IMR-90 (cell line): ENCODE results near the gene TNRC18. TPM values are rescaled to one million over a fixed set of nuclear protein-coding genes. Genes with fewer than 3 reads are reported as not detected.

ENCODE experiments used
- ATAC-seq: fragments of 200-7000 bp; cut with Tn5 transposase; 2 replicates; pipeline ENCODE4 v1.9.1; 2020; ENCODE audit warnings: low read depth, mild to moderate bottlenecking, moderate library complexity
- BruUV-seq: library from RNA; stranded (reverse); fragments of 400-500 nt; replicated peaks from 2 replicates; lab custom pipeline; 2021; lab: Mats Ljungman, UMichigan
- CTCF ChIA-PET: fragments of 300-600 bp; formaldehyde crosslinking; extraction: SDS; loops from one replicate; lab custom pipeline; 2021; ENCODE audit warnings: antibody characterized with exemption; lab: Yijun Ruan, JAX
- POLR2A ChIA-PET: fragments of 300-600 bp; sonication (Branson Sonifier 250); formaldehyde crosslinking; loops from one replicate; lab custom pipeline; 2022; ENCODE audit warnings: antibody characterized with exemption; ENCODE audit not compliant: unreplicated experiment; lab: Charles Lee
- DNase-seq: peaks from one replicate; pipeline ENCODE4 v3.0.0; 2013
- H2AFZ ChIP-seq: replicated peaks from 2 replicates; pipeline ENCODE3; 2013; ENCODE audit warnings: low read length, mild to moderate bottlenecking; ENCODE audit not compliant: poor library complexity
- H2AK5ac ChIP-seq: 2 replicates; pipeline ENCODE4 v1.6.1; 2013; ENCODE audit warnings: low read depth, low read length, inconsistent platforms
- H2AK9ac ChIP-seq: replicated peaks from 2 replicates; pipeline ENCODE3; 2013; ENCODE audit warnings: mild to moderate bottlenecking, low read depth, low read length, moderate library complexity; ENCODE audit not compliant: poor library complexity
- H2BK120ac ChIP-seq: 2 replicates; pipeline ENCODE4 v1.6.1; 2013; ENCODE audit warnings: low read depth, low read length, inconsistent platforms
- H2BK15ac ChIP-seq: 3 replicates; pipeline ENCODE4 v1.6.1; 2013; ENCODE audit warnings: low read depth, low read length, inconsistent platforms
- H2BK20ac ChIP-seq: 2 replicates; pipeline ENCODE4 v1.6.1; 2013; ENCODE audit warnings: low read depth, mild to moderate bottlenecking, inconsistent platforms, low read length, moderate library complexity
- H2BK5ac ChIP-seq: 2 replicates; pipeline ENCODE4 v1.6.1; 2013; ENCODE audit warnings: mild to moderate bottlenecking, low read depth, low read length, inconsistent platforms; ENCODE audit not compliant: poor library complexity, severe bottlenecking
- H3K14ac ChIP-seq: replicated peaks from 2 replicates; pipeline ENCODE4 v1.6.1; 2013; ENCODE audit warnings: low read depth, low read length, inconsistent platforms
- H3K18ac ChIP-seq: 2 replicates; pipeline ENCODE4 v1.6.1; 2013; ENCODE audit warnings: low read depth, low read length, control low read depth
- H3K23ac ChIP-seq: 2 replicates; pipeline ENCODE4 v1.6.1; 2013; ENCODE audit warnings: low read depth, low read length, inconsistent platforms
- H3K27ac ChIP-seq: 2 replicates; pipeline ENCODE4 v1.5.1; 2013; ENCODE audit warnings: mild to moderate bottlenecking, control low read depth, low read length; ENCODE audit not compliant: insufficient read depth
- H3K27me3 ChIP-seq: 2 replicates; pipeline ENCODE4 v1.6.1; 2013; ENCODE audit warnings: low read length; ENCODE audit not compliant: control insufficient read depth, insufficient read depth
- H3K36me3 ChIP-seq: 2 replicates; pipeline ENCODE4 v1.6.1; 2013; ENCODE audit warnings: low read length, mixed read lengths; ENCODE audit not compliant: control insufficient read depth, insufficient read depth
- H3K4ac ChIP-seq: 2 replicates; pipeline ENCODE4 v1.6.1; 2013; ENCODE audit warnings: low read depth, low read length, inconsistent platforms
- H3K4me1 ChIP-seq: 2 replicates; pipeline ENCODE4 v1.6.1; 2013; ENCODE audit warnings: low read length, mixed read lengths; ENCODE audit not compliant: control insufficient read depth, insufficient read depth
- H3K4me2 ChIP-seq: 2 replicates; pipeline ENCODE4 v1.6.1; 2013; ENCODE audit warnings: low read depth, mild to moderate bottlenecking, control low read depth, low read length, moderate library complexity
- H3K4me3 ChIP-seq: 2 replicates; pipeline ENCODE4 v1.5.1; 2013; ENCODE audit warnings: low read depth, mild to moderate bottlenecking, control low read depth, low read length, moderate library complexity; ENCODE audit not compliant: insufficient read depth
- H3K56ac ChIP-seq: 2 replicates; pipeline ENCODE4 v1.6.1; 2013; ENCODE audit warnings: low read length, inconsistent platforms; ENCODE audit not compliant: insufficient read depth; ENCODE audit errors: extremely low read depth
- H3K79me1 ChIP-seq, 2 experiments: 2 replicates each; pipeline ENCODE4 v1.6.1; 2013; ENCODE audit warnings: low read length in 2 of 2, inconsistent platforms in 1 of 2, low read depth in 1 of 2
- H3K9ac ChIP-seq: 2 replicates; pipeline ENCODE4 v1.6.1; 2013; ENCODE audit warnings: low read depth, low read length, control low read depth
- H3K9me1 ChIP-seq: 2 replicates; pipeline ENCODE4 v1.6.1; 2013; ENCODE audit warnings: low read length, inconsistent platforms; ENCODE audit not compliant: insufficient read depth
- H3K9me3 ChIP-seq: 2 replicates; pipeline ENCODE4 v1.6.1; 2013; ENCODE audit warnings: low read length; ENCODE audit not compliant: control insufficient read depth, insufficient read depth
- H4K20me1 ChIP-seq: 2 replicates; pipeline ENCODE4 v1.6.1; 2013; ENCODE audit warnings: low read length, inconsistent platforms; ENCODE audit not compliant: insufficient read depth
- H4K5ac ChIP-seq: 2 replicates; pipeline ENCODE4 v1.6.1; 2013; ENCODE audit warnings: mild to moderate bottlenecking, low read depth, low read length, control low read depth
- H4K8ac ChIP-seq, 2 experiments: 2 replicates each; pipeline ENCODE4 v1.6.1; 2013; ENCODE audit warnings: low read depth in 2 of 2, low read length in 2 of 2, control low read depth in 1 of 2, inconsistent platforms in 1 of 2
- H4K91ac ChIP-seq: 2 replicates; pipeline ENCODE4 v1.6.1; 2013; ENCODE audit warnings: low read depth, low read length, inconsistent platforms; ENCODE audit not compliant: insufficient read depth
- BHLHE40 ChIP-seq: fragments of 150-350 bp; IDR thresholded peaks from 2 replicates; pipeline ENCODE4 v1.6.1; 2016; ENCODE audit warnings: mild to moderate bottlenecking, low read depth, low read length
- CEBPB ChIP-seq: IDR thresholded peaks from 2 replicates; pipeline ENCODE4 v1.6.1; 2012; ENCODE audit warnings: low read depth, low read length, improper control_type of control experiment
- CTCF ChIP-seq: conservative IDR thresholded peaks from 2 replicates; pipeline ENCODE4 v1.5.1; 2012; ENCODE audit warnings: mild to moderate bottlenecking, low read depth, low read length, improper control_type of control experiment
- ELK1 ChIP-seq: fragments of 150-350 bp; IDR thresholded peaks from 2 replicates; pipeline ENCODE4 v1.6.1; 2016; ENCODE audit warnings: low read depth, mild to moderate bottlenecking, low read length, moderate library complexity, borderline replicate concordance
- MAZ ChIP-seq: IDR thresholded peaks from 2 replicates; pipeline ENCODE4 v1.6.1; 2012; ENCODE audit warnings: low read depth, mild to moderate bottlenecking, low read length, improper control_type of control experiment, moderate library complexity, borderline replicate concordance
- MXI1 ChIP-seq: IDR thresholded peaks from 2 replicates; pipeline ENCODE4 v1.6.1; 2012; ENCODE audit warnings: low read depth, mild to moderate bottlenecking, low read length, moderate library complexity, borderline replicate concordance
- NFE2L2 ChIP-seq: fragments of 150-350 bp; IDR thresholded peaks from 2 replicates; pipeline ENCODE4 v1.6.1; 2016; ENCODE audit warnings: low read depth, mild to moderate bottlenecking, low read length
- RCOR1 ChIP-seq: IDR thresholded peaks from 2 replicates; pipeline ENCODE4 v1.6.1; 2012; ENCODE audit warnings: mild to moderate bottlenecking, low read length, improper control_type of control experiment; ENCODE audit not compliant: insufficient replicate concordance
- SMC3 ChIP-seq: fragments of 150-350 bp; IDR thresholded peaks from 2 replicates; pipeline ENCODE4 v1.6.1; 2016; ENCODE audit warnings: low read depth, mild to moderate bottlenecking, antibody characterized with exemption, low read length, moderate library complexity
- WGBS, 2 experiments: methylation state at CpG; one replicate each; pipeline versions ENCODE4 v1.1.5 to v1.1.7; 2013; ENCODE audit warnings: missing lambda C conversion rate in 2 of 2; ENCODE audit not compliant: insufficient read length in 1 of 2; ENCODE audit errors: extremely low coverage in 2 of 2; 5-methylcytosine and 5-hydroxymethylcytosine counted together
- dilution Hi-C: fragments of 300-500 bp; cut with HindIII; formaldehyde crosslinking; loops from one replicate; pipeline ENCODE4 v1.14.3; 2018; ENCODE audit warnings: low sequenced_read_pairs; ENCODE audit not compliant: unreplicated experiment
- in situ Hi-C: fragments of 300-500 bp; cut with MboI; formaldehyde crosslinking; loops from 3 replicates; pipeline ENCODE4 v1.14.3; 2019; ENCODE audit warnings: low sequenced_read_pairs, inconsistent platforms, mixed read lengths
- intact Hi-C: fragments of 100-400 bp; cut with micrococcal nuclease; formaldehyde crosslinking; loops from 2 replicates; pipeline ENCODE4 v1.10.0; 2022
- polyA plus RNA-seq, 3 experiments: library from polyadenylated mRNA; depleted of rRNA; stranded (reverse); fragments of >200 nt; gene quantifications; 2 replicates each; pipeline ENCODE4 v1.2.3, GENCODE V29; 2012; ENCODE audit warnings: low replicate concordance in 1 of 3
- total RNA-seq: library from RNA; depleted of rRNA; stranded (reverse); fragments of >200 nt; gene quantifications from 2 replicates; pipeline ENCODE4 v1.2.3, GENCODE V29; 2012

TNRC18 gene
- total and polyA plus RNA-seq, 2 of the 4 experiments (the other 2 are of a cell fraction): 4.7 to 29.6 TPM

- 12% methylated on average over 12 of the region's 30 CpGs; no CpG with 5 or more reads in 1 of the 2 experiments for WGBS, 2 experiments
- Histone ChIP-seq H3K36me3 (peaks cover 9% of the 10 kb centered on the region; the same call in 1 of the 2 replicates), H3K9ac (peak overlapping the region; percentile 90), H3K27ac (peak overlapping the region; percentile 99), H3K4me1 (peaks cover 6% of the 10 kb centered on the region; the same call in 1 of the 2 replicates), H3K4me2 (peak overlapping the region; percentile 90), H2AK9ac (peak overlapping the region; percentile 99), H3K4ac (peak overlapping the region; percentile 96), H2AK5ac (peak overlapping the region; percentile 91), H2BK20ac (peak overlapping the region; percentile 31; the same call in 1 of the 2 replicates), H2BK120ac (peak overlapping the region; percentile 75), H3K27me3 (no peaks in the 10 kb centered on the region), H3K4me3 (peak overlapping the region; percentile 59), H2AFZ (peak overlapping the region; percentile 77), H4K91ac (peak overlapping the region; percentile 96), H3K9me1 (peaks cover 4% of the 10 kb centered on the region), H3K9me3 (0 out of 2 replicates have a peak, but pooled peaks cover 2% of the 10 kb centered on the region), H3K23ac (peak overlapping the region; percentile 95), H2BK15ac (peak overlapping the region; percentile 68; the same call in 1 of the 3 replicates), H4K20me1 (peaks cover 38% of the 10 kb centered on the region; the same call in 1 of the 2 replicates), H2BK5ac (peak overlapping the region; percentile 89), H3K79me1 (peaks cover 11 to 44% of the 10 kb centered on the region in 2 experiments), H3K18ac (peak overlapping the region; percentile 77), H4K5ac (peak overlapping the region; percentile 69), H4K8ac (peak overlapping the region; percentile 59 to 89; a peak in 3 of 4 replicates), H3K56ac (peak overlapping the region; percentile 89), H3K14ac (peak overlapping the region; percentile 95)
- no TSS peak for BruUV-seq
- DNase-seq (peak; percentile 30), ATAC-seq (no peak)
- dilution Hi-C loops (no loop called here), in situ Hi-C loops (no loop called here), intact Hi-C loops (no loop called here)
- CTCF ChIA-PET: no interaction called here
- TF ChIP-seq CEBPB (no peak), RCOR1 (no peak), CTCF (no peak), ELK1 (no peak), SMC3 (no peak), MAZ (no peak), MXI1 (peak; percentile 36; the same call in 1 of the 2 replicates), NFE2L2 (no peak), BHLHE40 (peak; percentile 42; the same call in 1 of the 2 replicates)
- POLR2A ChIA-PET: no interaction called here
Measured at GRCh38 chr7:5429857-5430611, 6.4 kb upstream of the TNRC18 start.
